ENCODE measurements around the gene L3HYPDH.

The L3HYPDH gene

GRCh38 chr14:59492384-59492783 lies 8.2 kb upstream of the L3HYPDH start:
- no peak overlapping the region for H3K4me3 ChIP-seq (ENCODE audit: low read depth, low read length)
- TF ChIP-seq CTCF (conservative IDR thresholded peaks at IDR 0.05; ENCODE audit: low read depth, low read length): no peak
- DNase-seq (ENCODE audit: low read depth): no peak

GRCh38 chr14:59490756-59491155 lies 6.5 kb upstream of the L3HYPDH start:
- no peak for TF ChIP-seq CTCF (conservative IDR thresholded peaks at IDR 0.05; ENCODE audit: low read depth, low read length)
- no peak for DNase-seq (ENCODE audit: low read depth)
- H3K4me3 ChIP-seq (ENCODE audit: low read depth, low read length): no peak overlapping the region

GRCh38 chr14:59484639-59485175 lies 499 bp upstream of the L3HYPDH start:
- DNase-seq (ENCODE audit: low read depth): peak; percentile 47
- no peak for TF ChIP-seq CTCF (conservative IDR thresholded peaks at IDR 0.05; ENCODE audit: low read depth, low read length)
- peak overlapping the region; percentile 91 for H3K4me3 ChIP-seq (ENCODE audit: low read depth, low read length)

- DNase-seq (ENCODE audit: low read depth): peak; percentile 52
- no peak for TF ChIP-seq CTCF (conservative IDR thresholded peaks at IDR 0.05; ENCODE audit: low read depth, low read length)
- H3K4me3 ChIP-seq (ENCODE audit: low read depth, low read length): peak overlapping the region; percentile 91
Measured at GRCh38 chr14:59483363-59483762, 845 bp downstream of the L3HYPDH start.

- peak overlapping the region; percentile 91 for H3K4me3 ChIP-seq (ENCODE audit: low read depth, low read length)
- TF ChIP-seq CTCF (conservative IDR thresholded peaks at IDR 0.05; ENCODE audit: low read depth, low read length): no peak
- peak; percentile 86 for DNase-seq (ENCODE audit: low read depth)
Measured at GRCh38 chr14:59482541-59483331, 1.5 kb downstream of the L3HYPDH start.

GRCh38 chr14:59481871-59482540 lies 2.2 kb downstream of the L3HYPDH start:
- H3K4me3 ChIP-seq (ENCODE audit: low read depth, low read length): peak overlapping the region; percentile 91
- DNase-seq (ENCODE audit: low read depth): peak; percentile 60
- no peak for TF ChIP-seq CTCF (conservative IDR thresholded peaks at IDR 0.05; ENCODE audit: low read depth, low read length)

All from choroid plexus epithelial cell (primary cell).